B cell (primary cell): ENCODE data around the gene KCTD13. TPM values are rescaled to one million over a fixed set of nuclear protein-coding genes. Genes with fewer than 3 reads are reported as not detected.

Experiments
- ATAC-seq: fragments of 200-7000 bp; cut with Tn5 transposase; one replicate; pipeline ENCODE4 v1.10.0; 2021; ENCODE audit warnings: low read depth, mild to moderate bottlenecking, moderate number of reproducible peaks, moderate library complexity
- CTCF ChIA-PET: fragments of 350-600 bp; sonication (Branson Sonifier 250); formaldehyde crosslinking; loops from one replicate; lab custom pipeline; 2021; ENCODE audit warnings: antibody characterized with exemption, inconsistent platforms; lab: Charles Lee
- POLR2A ChIA-PET: fragments of 350-600 bp; sonication (Branson Sonifier 250); formaldehyde crosslinking; loops from one replicate; lab custom pipeline; 2021; ENCODE audit warnings: antibody characterized with exemption; lab: Charles Lee
- DNase-seq: peaks from one replicate; pipeline ENCODE4 v3.0.0; 2013
- H2AFZ ChIP-seq: 2 replicates; pipeline ENCODE4 v1.6.1; 2012; ENCODE audit warnings: mild to moderate bottlenecking, low read depth, low read length; ENCODE audit not compliant: insufficient read depth, poor library complexity, severe bottlenecking
- H3K27ac ChIP-seq, 2 donors: 1 replicate in 1 of 2; 2 replicates in 1 of 2; pipeline ENCODE4 v1.5.1; 2012 to 2013; ENCODE audit warnings: low read length in 2 of 2, mild to moderate bottlenecking in 2 of 2, moderate library complexity in 1 of 2
- H3K27me3 ChIP-seq, 4 experiments: fragments of 200-600 bp in 1 of 4; sonication (generic) in 1 of 4; replicated peaks in 1 of 4; 1 replicate in 2 of 4; 2 replicates in 2 of 4; pipeline versions ENCODE4 v1.6.1 to v1.7.0; 2013 to 2016; ENCODE audit warnings: low read length in 3 of 4, mild to moderate bottlenecking in 2 of 4, mixed read lengths in 1 of 4, moderate library complexity in 1 of 4; ENCODE audit not compliant: insufficient read depth in 4 of 4, control insufficient read depth in 3 of 4; ENCODE audit errors: control extremely low read depth in 1 of 4
- H3K36me3 ChIP-seq, 2 experiments: replicated peaks in 1 of 2; 1 replicate in 1 of 2; 2 replicates in 1 of 2; pipeline versions ENCODE4 v1.6.1 to v1.7.1; 2013; ENCODE audit warnings: low read length in 1 of 2; ENCODE audit not compliant: insufficient read depth in 2 of 2, control insufficient read depth in 1 of 2; ENCODE audit errors: control extremely low read depth in 1 of 2, extremely low read depth in 1 of 2
- H3K4me1 ChIP-seq, 2 donors: fragments of 200-600 bp in 1 of 2; sonication (generic) in 1 of 2; 1 replicate in 1 of 2; 2 replicates in 1 of 2; pipeline versions ENCODE4 v1.5.1 to v1.6.1; 2013 to 2017; ENCODE audit warnings: low read length in 2 of 2; ENCODE audit not compliant: control insufficient read depth in 2 of 2, insufficient read depth in 2 of 2
- H3K4me2 ChIP-seq: replicated peaks from 2 replicates; pipeline ENCODE3; 2012; ENCODE audit warnings: mild to moderate bottlenecking, low read depth, low read length; ENCODE audit not compliant: poor library complexity, severe bottlenecking
- H3K4me3 ChIP-seq, 5 experiments: fragments of 200-600 bp in 1 of 5; sonication (generic) in 1 of 5; 1 replicate in 3 of 5; 2 replicates in 2 of 5; pipeline versions ENCODE4 v1.5.1 to v1.7.0; 2011 to 2016; ENCODE audit warnings: low read length in 4 of 5, mild to moderate bottlenecking in 4 of 5, low read depth in 2 of 5, control low read depth in 1 of 5, moderate library complexity in 1 of 5; ENCODE audit not compliant: insufficient read depth in 1 of 5; ENCODE audit errors: control extremely low read depth in 1 of 5, extremely low read depth in 1 of 5
- H3K79me2 ChIP-seq: fragments of 200-600 bp; sonication (generic); one replicate; pipeline ENCODE4 v1.6.0; 2016; ENCODE audit warnings: low read length; ENCODE audit not compliant: control insufficient read depth, insufficient read depth
- H3K9ac ChIP-seq: fragments of 200-600 bp; sonication (generic); 2 replicates; pipeline ENCODE4 v1.6.1; 2017; ENCODE audit warnings: mild to moderate bottlenecking, low read length, moderate library complexity
- H3K9me3 ChIP-seq, 3 donors: one replicate each; pipeline versions ENCODE4 v1.6.1 to v1.7.1; 2013; ENCODE audit warnings: low read length in 2 of 3; ENCODE audit not compliant: control insufficient read depth in 2 of 3, insufficient read depth in 1 of 3; ENCODE audit errors: control extremely low read depth in 1 of 3
- H4K20me1 ChIP-seq: 2 replicates; pipeline ENCODE4 v1.6.0; 2012; ENCODE audit warnings: mild to moderate bottlenecking, low read length; ENCODE audit not compliant: insufficient read depth, control insufficient read depth, poor library complexity, severe bottlenecking
- H3K27ac Mint-ChIP-seq: one replicate; pipeline ENCODE4 v1.8.0; 2021; ENCODE audit warnings: mixed read lengths
- H3K27me3 Mint-ChIP-seq: one replicate; pipeline ENCODE4 v1.8.0; 2021; ENCODE audit warnings: mixed read lengths
- H3K4me1 Mint-ChIP-seq: one replicate; pipeline ENCODE4 v1.8.0; 2021; ENCODE audit warnings: mixed read lengths
- H3K4me3 Mint-ChIP-seq: one replicate; pipeline ENCODE4 v1.8.0; 2021; ENCODE audit warnings: mixed read lengths
- H3K9me3 Mint-ChIP-seq: one replicate; pipeline ENCODE4 v1.8.0; 2022; ENCODE audit warnings: mixed read lengths; ENCODE audit not compliant: insufficient read depth
- CTCF ChIP-seq: fragments of 200-600 bp; IDR thresholded peaks from one replicate; pipeline ENCODE4 v1.8.0; 2022; ENCODE audit warnings: antibody characterized with exemption, mild to moderate bottlenecking
- EZH2 ChIP-seq: IDR thresholded peaks from 2 replicates; pipeline ENCODE4 v1.6.1; 2012; ENCODE audit warnings: borderline replicate concordance, low read depth, mild to moderate bottlenecking, moderate library complexity, low read length; ENCODE audit not compliant: insufficient read depth, poor library complexity, severe bottlenecking
- WGBS: methylation state at CpG from one replicate; pipeline ENCODE4 v1.1.5; 2013; ENCODE audit warnings: missing lambda C conversion rate; ENCODE audit not compliant: insufficient coverage; 5-methylcytosine and 5-hydroxymethylcytosine counted together
- intact Hi-C: fragments of 100-400 bp; cut with micrococcal nuclease; formaldehyde crosslinking; loops from one replicate; pipeline ENCODE4 v1.10.0; 2022
- polyA plus RNA-seq: library from polyadenylated mRNA; depleted of rRNA; stranded (reverse); fragments of >200 nt; gene quantifications from 2 replicates; pipeline ENCODE4 v1.2.3, GENCODE V29; 2012
- total RNA-seq, 2 donors: library from RNA; stranded (reverse); fragments of 120-200 nt in 1 of 2; gene quantifications; 1 replicate in 1 of 2; 2 replicates in 1 of 2; pipeline versions ENCODE4 v1.2.3 to v1.2.4, GENCODE V29; 2013 to 2022

Gene KCTD13
- total and polyA plus RNA-seq, 2 donors (not counting 1 experiment from before 2014, with no cell fraction given) = 61.5 to 74.3 TPM

- Histone ChIP-seq H4K20me1 (no peaks in the 10 kb centered on the region), H3K4me1 (peaks cover 13 to 19% of the 10 kb centered on the region in 2 donors), H2AFZ (no peak overlapping the region), H3K4me2 (no peak overlapping the region), H3K9me3 (no peaks in the 10 kb centered on the region), H3K9ac (no peak overlapping the region), H3K4me3 (no peak overlapping the region), H3K36me3 (no peaks in the 10 kb centered on the region), H3K27me3 (no peaks in the 10 kb centered on the region), H3K79me2 (peaks cover 6% of the 10 kb centered on the region), H3K27ac (no peak overlapping the region)
- CTCF ChIA-PET = no interaction called here
- POLR2A ChIA-PET = no interaction called here
- ATAC-seq (no peak), DNase-seq (no peak)
- intact Hi-C loops = no loop called here
- Mint-ChIP-seq H3K27ac (no peak overlapping the region), H3K4me1 (peaks cover 17% of the 10 kb centered on the region), H3K9me3 (no peaks in the 10 kb centered on the region), H3K4me3 (no peak overlapping the region), H3K27me3 (no peaks in the 10 kb centered on the region)
- WGBS = 93% methylated on average over 3 of the region's 9 CpGs
- TF ChIP-seq CTCF = no peak
- TF ChIP-seq EZH2 = no peak
These were observed 33.3 kb upstream of the KCTD13 start for GRCh38 chr16:29959293-29959692.

- TF ChIP-seq EZH2 = no peak
- no peak for TF ChIP-seq CTCF
- no peak overlapping the region for H2AFZ ChIP-seq
- no peaks in the 10 kb centered on the region for H4K20me1 ChIP-seq
- H3K27ac ChIP-seq = no peak overlapping the region
- no peaks in the 10 kb centered on the region for H3K36me3 ChIP-seq
- H3K9ac ChIP-seq = no peak overlapping the region
- Mint-ChIP-seq H3K27me3 (no peaks in the 10 kb centered on the region), H3K9me3 (no peaks in the 10 kb centered on the region), H3K27ac (no peak overlapping the region), H3K4me3 (no peak overlapping the region), H3K4me1 (peaks cover 17% of the 10 kb centered on the region)
- no peaks in the 10 kb centered on the region for H3K27me3 ChIP-seq
- ChIA-PET POLR2A (no interaction called here), CTCF (interaction anchor here (1.5 kb wide), 1 partner anchor 15 kb away, joined by 3 read pairs; no protein-coding TSS in a partner anchor)
- no peaks in the 10 kb centered on the region for H3K9me3 ChIP-seq
- ATAC-seq (no peak), DNase-seq (no peak)
- no peak overlapping the region for H3K4me2 ChIP-seq
- H3K4me1 ChIP-seq = peaks cover 13 to 19% of the 10 kb centered on the region in 2 donors
- H3K4me3 ChIP-seq = no peak overlapping the region
- peaks cover 6% of the 10 kb centered on the region for H3K79me2 ChIP-seq
- intact Hi-C loops = no loop called here
- WGBS = 100% methylated on average over 3 of the region's 5 CpGs
These were observed 32.7 kb upstream of the KCTD13 start for GRCh38 chr16:29958756-29959155.
